H1 (cell line): Measurements from ENCODE around the gene RBM45.

ENCODE experiments used
- EP300 ChIP-seq, 2 experiments: IDR thresholded peaks; 1 replicate in 1 of 2; 2 replicates in 1 of 2; pipeline ENCODE4 v1.6.1; 2011 to 2012; ENCODE audit warnings: low read depth in 2 of 2, low read length in 2 of 2, mild to moderate bottlenecking in 2 of 2, borderline replicate concordance in 1 of 2, inconsistent platforms in 1 of 2, moderate library complexity in 1 of 2
- GABPA ChIP-seq: IDR thresholded peaks from 2 replicates; pipeline ENCODE4 v1.6.1; 2011; ENCODE audit warnings: mild to moderate bottlenecking, low read length, moderate library complexity, borderline replicate concordance; ENCODE audit not compliant: insufficient read depth
- POLR2A ChIP-seq, 2 experiments: IDR thresholded peaks; 1 replicate in 1 of 2; 2 replicates in 1 of 2; pipeline ENCODE4 v1.6.1; 2011; ENCODE audit warnings: low read depth in 2 of 2, low read length in 2 of 2, mild to moderate bottlenecking in 2 of 2; ENCODE audit errors: control extremely low read depth in 1 of 2
- POU5F1 ChIP-seq: IDR thresholded peaks from 2 replicates; pipeline ENCODE4 v1.6.1; 2011; ENCODE audit warnings: low read depth, mild to moderate bottlenecking, low read length, moderate library complexity
- SIRT6 ChIP-seq: IDR thresholded peaks from one replicate; pipeline ENCODE4 v1.7.1; 2012; ENCODE audit warnings: low read length, inconsistent platforms
- SP1 ChIP-seq: IDR thresholded peaks from 2 replicates; pipeline ENCODE4 v1.6.1; 2011; ENCODE audit warnings: low read depth, low read length
- SP2 ChIP-seq: IDR thresholded peaks from 2 replicates; pipeline ENCODE4 v1.6.1; 2012; ENCODE audit warnings: mild to moderate bottlenecking, low read length, inconsistent platforms
- SP4 ChIP-seq: IDR thresholded peaks from 2 replicates; pipeline ENCODE4 v1.6.1; 2012; ENCODE audit warnings: low read length, inconsistent platforms
- TAF1 ChIP-seq: IDR thresholded peaks from 2 replicates; pipeline ENCODE4 v1.6.1; 2011; ENCODE audit warnings: mild to moderate bottlenecking, low read depth, low read length
- TF ChIP-seq, protein P1 (sequence below): IDR thresholded peaks from 2 replicates; pipeline ENCODE4 v1.6.1; 2011; ENCODE audit warnings: low read depth, mild to moderate bottlenecking, low read length; ENCODE audit not compliant: insufficient read depth
- TF ChIP-seq, protein P2 (sequence below): IDR thresholded peaks from 2 replicates; pipeline ENCODE4 v1.6.1; 2012; ENCODE audit warnings: low read length, inconsistent platforms
- TF ChIP-seq, protein P3 (sequence below), 3 experiments: IDR thresholded peaks; 1 replicate in 2 of 3; 2 replicates in 1 of 3; pipeline versions ENCODE4 v1.5.1 to v1.6.1; 2011; ENCODE audit warnings: low read length in 3 of 3, mild to moderate bottlenecking in 3 of 3, inconsistent platforms in 2 of 3, low read depth in 1 of 3, moderate library complexity in 1 of 3; ENCODE audit not compliant: insufficient read depth in 1 of 3; ENCODE audit errors: control extremely low read depth in 1 of 3
- TF ChIP-seq, protein P4 (sequence below): IDR thresholded peaks from 2 replicates; pipeline ENCODE4 v1.6.1; 2012; ENCODE audit warnings: inconsistent platforms

DNA sequence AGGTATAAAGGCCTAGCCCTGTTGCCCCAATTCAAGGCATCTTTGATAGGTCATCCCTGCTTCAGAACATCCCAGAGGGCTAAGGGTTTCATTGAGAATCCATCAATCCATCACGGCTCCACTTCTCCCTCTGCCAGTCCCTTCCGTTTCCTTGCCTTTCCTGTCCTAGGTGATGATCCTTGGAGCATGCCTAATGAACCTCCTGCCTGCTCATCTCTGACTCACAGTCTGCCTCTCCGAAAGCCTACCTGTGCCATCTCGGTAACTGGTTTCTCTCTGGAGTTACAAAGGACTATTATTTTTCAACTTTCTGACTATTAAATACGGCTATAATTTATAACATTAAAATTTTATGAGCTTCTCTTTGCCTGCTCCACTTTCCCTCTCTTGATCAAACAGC lies 45.3 kb downstream of the RBM45 start:
- no peak for TF ChIP-seq SP1
- no peak for TF ChIP-seq SIRT6
- TF ChIP-seq, protein P1, sequence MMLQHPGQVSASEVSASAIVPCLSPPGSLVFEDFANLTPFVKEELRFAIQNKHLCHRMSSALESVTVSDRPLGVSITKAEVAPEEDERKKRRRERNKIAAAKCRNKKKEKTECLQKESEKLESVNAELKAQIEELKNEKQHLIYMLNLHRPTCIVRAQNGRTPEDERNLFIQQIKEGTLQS, result no peak
- TF ChIP-seq, protein P2, sequence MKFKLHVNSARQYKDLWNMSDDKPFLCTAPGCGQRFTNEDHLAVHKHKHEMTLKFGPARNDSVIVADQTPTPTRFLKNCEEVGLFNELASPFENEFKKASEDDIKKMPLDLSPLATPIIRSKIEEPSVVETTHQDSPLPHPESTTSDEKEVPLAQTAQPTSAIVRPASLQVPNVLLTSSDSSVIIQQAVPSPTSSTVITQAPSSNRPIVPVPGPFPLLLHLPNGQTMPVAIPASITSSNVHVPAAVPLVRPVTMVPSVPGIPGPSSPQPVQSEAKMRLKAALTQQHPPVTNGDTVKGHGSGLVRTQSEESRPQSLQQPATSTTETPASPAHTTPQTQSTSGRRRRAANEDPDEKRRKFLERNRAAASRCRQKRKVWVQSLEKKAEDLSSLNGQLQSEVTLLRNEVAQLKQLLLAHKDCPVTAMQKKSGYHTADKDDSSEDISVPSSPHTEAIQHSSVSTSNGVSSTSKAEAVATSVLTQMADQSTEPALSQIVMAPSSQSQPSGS, result no peak
- TF ChIP-seq SP4, result no peak
- TF ChIP-seq, protein P3, sequence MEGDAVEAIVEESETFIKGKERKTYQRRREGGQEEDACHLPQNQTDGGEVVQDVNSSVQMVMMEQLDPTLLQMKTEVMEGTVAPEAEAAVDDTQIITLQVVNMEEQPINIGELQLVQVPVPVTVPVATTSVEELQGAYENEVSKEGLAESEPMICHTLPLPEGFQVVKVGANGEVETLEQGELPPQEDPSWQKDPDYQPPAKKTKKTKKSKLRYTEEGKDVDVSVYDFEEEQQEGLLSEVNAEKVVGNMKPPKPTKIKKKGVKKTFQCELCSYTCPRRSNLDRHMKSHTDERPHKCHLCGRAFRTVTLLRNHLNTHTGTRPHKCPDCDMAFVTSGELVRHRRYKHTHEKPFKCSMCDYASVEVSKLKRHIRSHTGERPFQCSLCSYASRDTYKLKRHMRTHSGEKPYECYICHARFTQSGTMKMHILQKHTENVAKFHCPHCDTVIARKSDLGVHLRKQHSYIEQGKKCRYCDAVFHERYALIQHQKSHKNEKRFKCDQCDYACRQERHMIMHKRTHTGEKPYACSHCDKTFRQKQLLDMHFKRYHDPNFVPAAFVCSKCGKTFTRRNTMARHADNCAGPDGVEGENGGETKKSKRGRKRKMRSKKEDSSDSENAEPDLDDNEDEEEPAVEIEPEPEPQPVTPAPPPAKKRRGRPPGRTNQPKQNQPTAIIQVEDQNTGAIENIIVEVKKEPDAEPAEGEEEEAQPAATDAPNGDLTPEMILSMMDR (IDR thresholded peaks at IDR 0.05; ENCODE audit: control extremely low read depth in 1 of 3, insufficient read depth in 1 of 3, low read depth in 1 of 3, low read length in 3 of 3), result no peak
- TF ChIP-seq POLR2A (IDR thresholded peaks at IDR 0.05; ENCODE audit: control extremely low read depth in 1 of 2, low read depth in 2 of 2, low read length in 2 of 2), result no peak
- TF ChIP-seq EP300 (IDR thresholded peaks at IDR 0.05; ENCODE audit: borderline replicate concordance in 1 of 2, low read depth in 2 of 2, low read length in 2 of 2), result no peak
- no peak for TF ChIP-seq TAF1
- no peak for TF ChIP-seq SP2
- no peak for TF ChIP-seq POU5F1
- TF ChIP-seq, protein P4, sequence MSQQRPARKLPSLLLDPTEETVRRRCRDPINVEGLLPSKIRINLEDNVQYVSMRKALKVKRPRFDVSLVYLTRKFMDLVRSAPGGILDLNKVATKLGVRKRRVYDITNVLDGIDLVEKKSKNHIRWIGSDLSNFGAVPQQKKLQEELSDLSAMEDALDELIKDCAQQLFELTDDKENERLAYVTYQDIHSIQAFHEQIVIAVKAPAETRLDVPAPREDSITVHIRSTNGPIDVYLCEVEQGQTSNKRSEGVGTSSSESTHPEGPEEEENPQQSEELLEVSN, result no peak
- no peak for TF ChIP-seq GABPA
